OCI-LY1 (cell line): ENCODE measurements around the gene ATXN7.

Experiments
- H2AFZ ChIP-seq: fragments of 200-600 bp; sonication (generic), shearing (Covaris generic); 2 replicates; pipeline ENCODE4 v1.6.0; 2014; ENCODE audit warnings: antibody characterized with exemption, mild to moderate bottlenecking, low read length
- H3F3A ChIP-seq: fragments of 200-600 bp; sonication (generic), shearing (Covaris generic); 2 replicates; pipeline ENCODE4 v1.6.0; 2014; ENCODE audit warnings: mild to moderate bottlenecking, antibody characterized with exemption, low read length, moderate library complexity; ENCODE audit not compliant: insufficient read depth
- H3K27ac ChIP-seq: fragments of 200-600 bp; sonication (generic); 2 replicates; pipeline ENCODE4 v1.5.1; 2014; ENCODE audit warnings: low read length, mixed run types, mild to moderate bottlenecking, low read depth; ENCODE audit not compliant: poor library complexity, severe bottlenecking
- H3K27me3 ChIP-seq: fragments of 200-600 bp; sonication (generic); 2 replicates; pipeline ENCODE4 v1.6.0; 2014; ENCODE audit warnings: antibody characterized with exemption, mild to moderate bottlenecking, low read length, moderate library complexity; ENCODE audit not compliant: insufficient read depth
- H3K36me3 ChIP-seq: fragments of 200-600 bp; sonication (generic); 2 replicates; pipeline ENCODE4 v1.6.1; 2014; ENCODE audit warnings: mild to moderate bottlenecking, antibody characterized with exemption, low read length, moderate library complexity, mixed read lengths; ENCODE audit not compliant: insufficient read depth
- H3K4me1 ChIP-seq: fragments of 200-600 bp; sonication (generic); 2 replicates; pipeline ENCODE4 v1.5.1; 2014; ENCODE audit warnings: mild to moderate bottlenecking, low read length, moderate library complexity; ENCODE audit not compliant: insufficient read depth, severe bottlenecking
- H3K4me2 ChIP-seq: fragments of 200-600 bp; sonication (generic), shearing (Covaris generic); 2 replicates; pipeline ENCODE4 v1.6.1; 2014; ENCODE audit warnings: low read length
- H3K4me3 ChIP-seq: fragments of 200-600 bp; sonication (generic); 2 replicates; pipeline ENCODE4 v1.5.1; 2014; ENCODE audit warnings: low read length, low read depth, mild to moderate bottlenecking, mixed read lengths; ENCODE audit not compliant: poor library complexity, severe bottlenecking
- H3K79me2 ChIP-seq: fragments of 200-600 bp; shearing (Covaris generic); 2 replicates; pipeline ENCODE4 v1.6.1; 2016; ENCODE audit warnings: mixed run types, low read length, mixed read lengths; ENCODE audit not compliant: insufficient read depth
- H3K9ac ChIP-seq: fragments of 200-600 bp; sonication (generic), shearing (Covaris generic); 2 replicates; pipeline ENCODE4 v1.6.1; 2014; ENCODE audit warnings: mild to moderate bottlenecking, low read length, mixed read lengths
- H3K9me2 ChIP-seq: fragments of 200-600 bp; sonication (generic), shearing (Covaris generic); 2 replicates; pipeline ENCODE4 v1.6.1; 2014; ENCODE audit warnings: low read depth, mild to moderate bottlenecking, low read length, mixed read lengths
- H3K9me3 ChIP-seq: fragments of 200-600 bp; shearing (Covaris generic); 2 replicates; pipeline ENCODE4 v1.6.1; 2014; ENCODE audit warnings: low read length, mixed read lengths
- H4K20me1 ChIP-seq: fragments of 200-600 bp; sonication (generic), shearing (Covaris generic); 2 replicates; pipeline ENCODE4 v1.6.0; 2016; ENCODE audit warnings: mild to moderate bottlenecking, low read length; ENCODE audit not compliant: insufficient read depth
- EZH2 ChIP-seq: fragments of 200-600 bp; sonication (generic), shearing (Covaris generic); IDR thresholded peaks from 2 replicates; pipeline ENCODE4 v1.8.0; 2017; ENCODE audit warnings: borderline replicate concordance, mixed run types, mild to moderate bottlenecking, antibody characterized with exemption, low read length, moderate library complexity, mixed read lengths
- TF ChIP-seq, protein P1 (sequence below): fragments of 200-600 bp; sonication (generic), shearing (Covaris generic); IDR thresholded peaks from 2 replicates; pipeline ENCODE4 v1.5.1; 2017; ENCODE audit warnings: mild to moderate bottlenecking, antibody characterized with exemption, low read length, moderate library complexity, mixed read lengths

The ATXN7 gene

DNA sequence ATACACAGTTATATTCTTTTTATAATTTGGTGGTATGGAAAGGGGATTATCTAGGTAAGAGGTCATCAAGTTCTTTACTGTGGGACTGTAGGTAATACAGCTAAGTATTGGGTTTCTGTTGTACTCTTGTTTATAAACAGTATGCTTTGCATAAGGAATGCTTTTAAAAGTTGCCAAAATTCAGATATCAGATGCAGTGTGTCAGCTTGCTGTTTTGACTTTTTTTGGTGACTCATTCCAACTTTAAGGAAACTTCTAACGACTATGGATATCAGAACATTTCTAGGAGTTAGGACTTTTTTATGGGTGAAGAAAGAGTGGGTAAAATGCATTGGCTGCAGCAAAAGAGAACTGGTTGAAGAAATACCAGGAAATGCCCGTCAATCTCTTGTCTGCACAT is 45.8 kb downstream of the ATXN7 start:
- H4K20me1 ChIP-seq = no peaks in the 10 kb centered on the region
- TF ChIP-seq EZH2 = no peak
- TF ChIP-seq, protein P1, sequence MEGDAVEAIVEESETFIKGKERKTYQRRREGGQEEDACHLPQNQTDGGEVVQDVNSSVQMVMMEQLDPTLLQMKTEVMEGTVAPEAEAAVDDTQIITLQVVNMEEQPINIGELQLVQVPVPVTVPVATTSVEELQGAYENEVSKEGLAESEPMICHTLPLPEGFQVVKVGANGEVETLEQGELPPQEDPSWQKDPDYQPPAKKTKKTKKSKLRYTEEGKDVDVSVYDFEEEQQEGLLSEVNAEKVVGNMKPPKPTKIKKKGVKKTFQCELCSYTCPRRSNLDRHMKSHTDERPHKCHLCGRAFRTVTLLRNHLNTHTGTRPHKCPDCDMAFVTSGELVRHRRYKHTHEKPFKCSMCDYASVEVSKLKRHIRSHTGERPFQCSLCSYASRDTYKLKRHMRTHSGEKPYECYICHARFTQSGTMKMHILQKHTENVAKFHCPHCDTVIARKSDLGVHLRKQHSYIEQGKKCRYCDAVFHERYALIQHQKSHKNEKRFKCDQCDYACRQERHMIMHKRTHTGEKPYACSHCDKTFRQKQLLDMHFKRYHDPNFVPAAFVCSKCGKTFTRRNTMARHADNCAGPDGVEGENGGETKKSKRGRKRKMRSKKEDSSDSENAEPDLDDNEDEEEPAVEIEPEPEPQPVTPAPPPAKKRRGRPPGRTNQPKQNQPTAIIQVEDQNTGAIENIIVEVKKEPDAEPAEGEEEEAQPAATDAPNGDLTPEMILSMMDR = no peak
- H2AFZ ChIP-seq = no peak overlapping the region
- H3F3A ChIP-seq = no peaks in the 10 kb centered on the region
- H3K4me3 ChIP-seq = no peak overlapping the region
- H3K27me3 ChIP-seq = no peaks in the 10 kb centered on the region
- peaks cover 29% of the 10 kb centered on the region for H3K4me1 ChIP-seq
- H3K9me3 ChIP-seq = no peaks in the 10 kb centered on the region
- peaks cover 14% of the 10 kb centered on the region; the same call in 1 of the 2 replicates for H3K36me3 ChIP-seq
- H3K9me2 ChIP-seq = no peaks in the 10 kb centered on the region
- no peak overlapping the region for H3K27ac ChIP-seq
- 0 out of 2 replicates have a peak, but pooled peaks cover under 1% of the 10 kb centered on the region for H3K79me2 ChIP-seq
- H3K4me2 ChIP-seq = no peak overlapping the region
- no peak overlapping the region for H3K9ac ChIP-seq

GRCh38 chr3:63910001-63910400 is 46.3 kb downstream of the ATXN7 start:
- Histone ChIP-seq H3K4me3 (no peak overlapping the region), H4K20me1 (no peaks in the 10 kb centered on the region), H3K9me3 (no peaks in the 10 kb centered on the region), H3K27me3 (no peaks in the 10 kb centered on the region), H3K27ac (no peak overlapping the region), H3K9ac (no peak overlapping the region), H3K36me3 (peaks cover 20% of the 10 kb centered on the region), H3K79me2 (0 out of 2 replicates have a peak, but pooled peaks cover 3% of the 10 kb centered on the region), H3K9me2 (no peaks in the 10 kb centered on the region), H3F3A (no peaks in the 10 kb centered on the region), H2AFZ (no peak overlapping the region), H3K4me2 (no peak overlapping the region), H3K4me1 (peaks cover 29% of the 10 kb centered on the region)
- TF ChIP-seq, protein P1 = no peak
- TF ChIP-seq EZH2 = no peak

GRCh38 chr3:63910891-63911290 is 47.2 kb downstream of the ATXN7 start:
- no peaks in the 10 kb centered on the region for H3K9me3 ChIP-seq
- no peaks in the 10 kb centered on the region for H3K9me2 ChIP-seq
- peak overlapping the region; percentile 70 for H3K4me3 ChIP-seq
- H3K27me3 ChIP-seq = no peaks in the 10 kb centered on the region
- H3K79me2 ChIP-seq = 0 out of 2 replicates have a peak, but pooled peaks cover 3% of the 10 kb centered on the region
- peak overlapping the region; percentile 63 for H3K27ac ChIP-seq
- peak overlapping the region; percentile 82 for H3K4me2 ChIP-seq
- peaks cover 24% of the 10 kb centered on the region for H3K36me3 ChIP-seq
- H3F3A ChIP-seq = no peaks in the 10 kb centered on the region
- H3K4me1 ChIP-seq = peaks cover 29% of the 10 kb centered on the region
- no peak for TF ChIP-seq EZH2
- TF ChIP-seq, protein P1 = no peak
- H3K9ac ChIP-seq = peak overlapping the region; percentile 68; the same call in 1 of the 2 replicates
- H2AFZ ChIP-seq = no peak overlapping the region
- H4K20me1 ChIP-seq = no peaks in the 10 kb centered on the region
